HFF-Myc (cell line): ENCODE data around the gene CCDC38.

Experiments
- DNase-seq: peaks from one replicate; pipeline ENCODE4 v3.0.0-alpha.2; 2011; ENCODE audit warnings: low read depth; ENCODE audit errors: extremely low read depth
- H3K4me3 ChIP-seq: replicated peaks from 2 replicates; pipeline ENCODE4 v1.5.1; 2011; ENCODE audit warnings: low read depth, mild to moderate bottlenecking, control low read depth, low read length
- TF ChIP-seq, protein P1 (sequence below): IDR thresholded peaks from 2 replicates; pipeline ENCODE4 v1.5.1; 2012; ENCODE audit warnings: mild to moderate bottlenecking, low read depth, low read length, control low read depth; ENCODE audit errors: missing control alignments

CCDC38 gene

DNA sequence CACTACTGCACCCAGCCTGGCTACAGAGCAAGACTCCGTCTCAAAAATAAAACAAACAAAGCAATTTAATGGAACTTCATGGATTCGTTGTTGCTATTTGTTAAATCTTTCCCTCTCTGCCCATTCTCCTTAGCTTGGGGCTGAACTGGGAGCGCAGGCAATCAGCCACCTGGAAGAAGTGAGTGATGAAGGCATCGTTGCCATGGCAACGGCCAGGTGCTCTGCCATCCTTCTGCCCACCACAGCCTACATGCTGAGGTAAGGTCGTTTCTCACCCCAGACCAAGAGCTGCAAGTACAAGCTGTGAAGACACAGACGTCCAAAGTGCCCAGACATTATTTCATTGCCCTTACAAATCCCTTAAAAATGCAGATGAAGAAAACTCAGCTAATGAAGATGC is 19.8 kb upstream of the CCDC38 start:
- DNase-seq, result no peak
- TF ChIP-seq, protein P1, sequence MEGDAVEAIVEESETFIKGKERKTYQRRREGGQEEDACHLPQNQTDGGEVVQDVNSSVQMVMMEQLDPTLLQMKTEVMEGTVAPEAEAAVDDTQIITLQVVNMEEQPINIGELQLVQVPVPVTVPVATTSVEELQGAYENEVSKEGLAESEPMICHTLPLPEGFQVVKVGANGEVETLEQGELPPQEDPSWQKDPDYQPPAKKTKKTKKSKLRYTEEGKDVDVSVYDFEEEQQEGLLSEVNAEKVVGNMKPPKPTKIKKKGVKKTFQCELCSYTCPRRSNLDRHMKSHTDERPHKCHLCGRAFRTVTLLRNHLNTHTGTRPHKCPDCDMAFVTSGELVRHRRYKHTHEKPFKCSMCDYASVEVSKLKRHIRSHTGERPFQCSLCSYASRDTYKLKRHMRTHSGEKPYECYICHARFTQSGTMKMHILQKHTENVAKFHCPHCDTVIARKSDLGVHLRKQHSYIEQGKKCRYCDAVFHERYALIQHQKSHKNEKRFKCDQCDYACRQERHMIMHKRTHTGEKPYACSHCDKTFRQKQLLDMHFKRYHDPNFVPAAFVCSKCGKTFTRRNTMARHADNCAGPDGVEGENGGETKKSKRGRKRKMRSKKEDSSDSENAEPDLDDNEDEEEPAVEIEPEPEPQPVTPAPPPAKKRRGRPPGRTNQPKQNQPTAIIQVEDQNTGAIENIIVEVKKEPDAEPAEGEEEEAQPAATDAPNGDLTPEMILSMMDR, result no peak
- H3K4me3 ChIP-seq, result no peak overlapping the region

DNA sequence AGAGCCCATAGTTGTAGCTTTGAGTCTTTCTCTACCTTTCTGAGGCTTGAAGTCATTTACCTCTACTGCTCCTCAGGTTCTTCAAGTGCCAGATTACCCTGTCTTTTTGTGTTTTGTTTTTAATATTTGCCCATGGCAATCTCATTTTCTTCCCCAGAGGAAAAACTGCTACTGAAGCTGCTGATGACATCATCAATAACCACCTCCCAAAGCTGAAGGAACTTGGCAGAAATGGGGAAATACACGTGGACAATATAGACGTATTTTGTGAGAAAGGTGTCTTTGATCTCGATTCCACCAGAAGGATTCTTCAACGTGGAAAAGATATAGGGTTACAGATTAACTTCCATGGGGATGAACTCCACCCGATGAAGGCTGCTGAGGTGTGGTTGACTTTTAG is 17.8 kb upstream of the CCDC38 start:
- no peak for DNase-seq
- TF ChIP-seq, protein P1, result no peak
- no peak overlapping the region for H3K4me3 ChIP-seq

GRCh38 chr12:95959107-95959506 is 16.7 kb upstream of the CCDC38 start:
- TF ChIP-seq, protein P1, result peak; percentile 14
- H3K4me3 ChIP-seq, result no peak overlapping the region
- no peak for DNase-seq

DNA sequence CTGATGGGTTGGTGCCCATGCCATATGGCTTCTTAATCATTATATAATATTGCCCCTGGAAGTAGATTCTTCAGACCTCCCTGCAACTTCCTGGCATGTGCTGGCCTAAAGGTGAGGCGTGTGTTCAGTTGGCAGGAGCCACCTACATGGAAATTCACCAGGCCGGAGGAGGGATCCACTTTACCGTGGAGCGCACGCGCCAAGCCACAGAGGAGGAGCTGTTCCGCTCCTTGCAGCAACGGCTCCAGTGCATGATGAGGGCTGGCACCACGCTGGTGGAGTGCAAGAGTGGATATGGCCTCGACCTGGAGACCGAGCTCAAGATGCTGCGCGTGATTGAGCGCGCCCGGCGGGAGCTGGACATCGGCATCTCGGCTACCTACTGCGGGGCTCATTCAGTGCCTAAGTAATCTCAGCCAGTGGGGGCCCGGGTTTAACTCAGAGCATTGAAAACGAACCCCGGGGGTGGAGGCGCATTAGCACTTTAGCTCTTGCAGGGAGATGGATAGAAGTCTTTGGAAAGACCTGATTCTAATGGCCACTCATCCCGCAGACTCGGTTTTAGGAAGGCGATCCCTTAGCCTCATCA is 14.2 kb upstream of the CCDC38 start:
- DNase-seq, result no peak
- TF ChIP-seq, protein P1, result no peak
- no peak overlapping the region for H3K4me3 ChIP-seq

DNA sequence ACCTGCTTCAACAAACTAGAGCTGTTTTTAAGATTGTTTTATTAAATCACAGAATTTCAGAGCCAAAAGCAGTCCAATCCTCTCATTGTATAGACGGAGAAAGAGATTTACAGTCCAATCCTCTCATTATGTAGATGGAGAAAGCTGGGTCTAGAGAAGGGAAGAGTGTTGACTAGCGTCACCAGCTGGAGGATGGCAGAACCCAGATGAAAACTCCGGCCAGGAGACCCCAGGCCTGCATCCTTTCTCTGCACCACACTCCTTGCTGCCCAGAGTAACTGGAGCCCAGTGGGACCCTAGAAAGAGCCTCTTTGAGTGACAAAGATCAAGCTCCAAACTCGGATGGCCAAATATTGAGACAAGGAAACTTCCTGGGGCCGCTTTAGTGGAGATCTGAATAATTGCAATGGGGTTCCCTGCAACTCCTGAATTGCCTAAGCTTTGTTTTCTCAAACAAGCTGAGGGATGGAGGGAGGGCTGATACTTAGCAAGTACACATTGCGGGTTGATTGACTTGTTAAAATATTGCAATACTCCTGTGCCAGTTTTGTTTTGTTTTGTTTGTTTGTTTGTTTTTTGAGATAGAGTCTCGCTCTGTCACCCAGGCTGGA is 13.2 kb upstream of the CCDC38 start:
- DNase-seq, result no peak
- TF ChIP-seq, protein P1, result no peak
- H3K4me3 ChIP-seq, result no peak overlapping the region

DNA sequence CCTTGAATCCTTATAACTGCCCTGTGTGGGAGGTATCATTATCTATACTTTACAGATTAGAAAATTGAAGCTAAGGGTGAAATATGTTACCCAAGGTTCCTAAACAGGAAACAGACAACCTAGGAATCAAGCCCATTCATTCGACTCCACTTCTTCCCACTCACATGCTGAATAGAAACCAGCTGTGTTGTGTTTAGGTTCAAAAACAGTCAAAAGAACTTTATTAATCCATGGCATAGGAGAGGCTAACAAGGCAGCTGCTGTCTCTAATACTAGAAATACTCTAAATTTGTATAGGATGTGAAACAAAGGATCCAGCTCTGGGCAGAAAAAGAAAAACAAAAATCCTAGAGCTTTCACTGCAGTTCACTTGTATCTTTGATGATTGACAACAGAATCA is 10.6 kb upstream of the CCDC38 start:
- no peak overlapping the region for H3K4me3 ChIP-seq
- no peak for DNase-seq
- TF ChIP-seq, protein P1, result no peak

DNA sequence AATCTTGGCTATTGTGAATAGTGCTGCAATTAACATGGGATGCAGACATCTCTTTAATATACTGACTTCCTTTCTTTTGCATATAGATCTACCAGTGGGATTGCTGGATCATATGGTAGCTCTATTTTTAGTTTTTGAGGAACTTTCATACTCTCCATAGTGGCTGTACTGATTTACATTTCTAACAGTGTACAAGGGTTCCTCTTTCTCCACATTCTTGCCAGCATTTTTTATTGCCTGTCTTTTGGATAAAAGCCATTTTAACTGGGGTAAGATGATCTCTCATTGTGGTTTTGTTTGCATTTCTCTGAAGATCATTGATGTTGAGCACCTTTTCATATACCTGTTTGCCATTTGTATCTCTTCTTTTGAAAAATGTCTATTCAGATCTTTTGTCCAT is 9.1 kb upstream of the CCDC38 start:
- DNase-seq, result no peak
- H3K4me3 ChIP-seq, result no peak overlapping the region
- TF ChIP-seq, protein P1, result no peak
